Activated CD4-positive, alpha-beta T cell treated with anti-CD3 and anti-CD28 coated beads, Interleukin-2, amount 10 ng/mL, durations not matched to agents 7 days and 5 days (primary cell): Measurements from ENCODE around the gene ATG4B. TPM values are rescaled to one million over a fixed set of nuclear protein-coding genes. Genes with fewer than 3 reads are reported as not detected.
A peak's percentile ranks its signal among the peaks of the same experiment; 100 is the strongest.
"Not testable (repeated sequence)": the region's sequence is repeated elsewhere in the genome, so short reads cannot be mapped to it uniquely, and the experiment has no call there.

Experiments used
- CTCF ChIA-PET: fragments of 350-600 bp; sonication (Branson Sonifier 250); formaldehyde crosslinking; loops from one replicate; lab custom pipeline; 2021; ENCODE audit warnings: antibody characterized with exemption; lab: Charles Lee
- POLR2A ChIA-PET: fragments of 350-600 bp; sonication (Branson Sonifier 250); formaldehyde crosslinking; loops from one replicate; lab custom pipeline; 2021; ENCODE audit warnings: antibody characterized with exemption; lab: Charles Lee
- DNase-seq: peaks from one replicate; pipeline ENCODE4 v3.0.0-alpha.2; 2020
- H3K27ac Mint-ChIP-seq: one replicate; pipeline ENCODE4 v1.8.0; 2021; ENCODE audit warnings: mild to moderate bottlenecking, moderate library complexity, mixed read lengths
- H3K27me3 Mint-ChIP-seq: one replicate; pipeline ENCODE4 v1.8.0; 2021; ENCODE audit warnings: mixed read lengths
- H3K36me3 Mint-ChIP-seq: one replicate; pipeline ENCODE4 v1.8.0; 2021; ENCODE audit warnings: low read depth, mixed read lengths
- H3K4me1 Mint-ChIP-seq: one replicate; pipeline ENCODE4 v1.8.0; 2021; ENCODE audit warnings: mixed read lengths
- H3K4me3 Mint-ChIP-seq: one replicate; pipeline ENCODE4 v1.8.0; 2021; ENCODE audit warnings: mild to moderate bottlenecking, moderate library complexity, mixed read lengths
- H3K9me3 Mint-ChIP-seq: one replicate; pipeline ENCODE4 v1.8.0; 2021; ENCODE audit warnings: mixed read lengths
- total RNA-seq, 2 experiments: library from RNA; stranded (reverse); gene quantifications; one replicate each; pipeline ENCODE4 v1.2.3, GENCODE V29; 2021

Gene ATG4B
- total RNA-seq = 10 to 100 TPM; 75.0 to 88.3 TPM

DNA sequence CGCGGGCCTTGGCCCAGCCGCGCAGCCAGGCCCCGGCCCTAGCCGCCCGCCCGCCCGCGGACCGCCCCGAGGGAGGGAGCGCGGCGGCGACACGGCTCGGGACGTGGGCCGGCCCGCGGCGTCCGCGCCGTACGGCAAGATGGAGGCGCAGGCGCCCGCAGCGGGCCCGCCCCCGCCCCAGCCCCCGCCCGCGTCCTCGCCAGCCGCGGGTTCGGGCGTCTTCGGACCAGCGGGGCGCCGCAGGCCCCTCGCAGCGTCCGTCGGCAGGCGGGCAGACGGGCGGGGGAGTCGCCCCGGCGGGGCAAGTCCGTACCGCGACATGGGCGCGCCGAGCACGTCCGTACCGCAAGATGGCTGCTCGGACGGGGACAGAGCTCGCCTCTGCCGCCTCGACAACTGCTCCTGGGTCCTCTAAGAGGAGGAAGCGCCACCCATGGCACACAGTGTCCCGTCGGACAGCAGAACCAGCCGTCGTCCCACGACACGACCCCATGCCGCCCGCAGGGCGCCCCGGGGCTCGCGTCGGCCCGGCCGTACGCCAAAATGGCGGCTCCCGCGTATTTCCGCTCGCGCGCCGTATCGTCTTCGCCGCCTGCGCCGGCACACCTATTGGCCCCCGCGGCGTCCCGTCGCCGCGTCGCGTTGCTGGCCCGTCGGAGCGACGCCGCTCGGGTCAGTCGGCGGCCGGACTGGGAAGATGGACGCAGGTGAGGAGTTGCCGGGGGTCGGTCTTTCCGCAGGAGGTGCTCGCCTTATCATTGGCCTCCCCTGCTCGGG is at the start of gene ATG4B, which contains the start of gene THAP4:
Gene ATG4B, plus strand, starts transcription at position 676 of the 777 bp plus-strand sequence. Its CDS starts 22 bp downstream, at position 698.
Gene THAP4, minus strand, starts transcription at position 141 of the 777 bp plus-strand sequence. CDS start 141 bp downstream, outside the sequence.
- Mint-ChIP-seq H3K36me3 (peaks cover 35% of the 10 kb centered on the region), H3K27ac (peak within 1 kb of the TSS; percentile 98), H3K4me3 (peak within 1 kb of the TSS; percentile 95), H3K9me3 (peaks cover 5% of the 10 kb centered on the region), H3K27me3 (no peaks in the 10 kb centered on the region), H3K4me1 (peaks cover 49% of the 10 kb centered on the region)
- POLR2A ChIA-PET = no interaction called here
- DNase-seq = peak; percentile 79
- CTCF ChIA-PET = interaction anchor here (0.5 to 2.4 kb wide), 6 partner anchors 11 to 341 kb away, joined by 3 to 7 read pairs (median 4); no protein-coding TSS in a partner anchor

GRCh38 chr2:241589863-241590262 is 47.6 kb upstream of the ATG4B start:
- H3K27ac Mint-ChIP-seq, H3K4me3 Mint-ChIP-seq, DNase-seq, POLR2A ChIA-PET, H3K4me1 Mint-ChIP-seq, H3K27me3 Mint-ChIP-seq: not testable (repeated sequence)
- Mint-ChIP-seq H3K9me3 (peaks cover 26% of the 10 kb centered on the region), H3K36me3 (peaks cover 41% of the 10 kb centered on the region)
- CTCF ChIA-PET = interaction anchor here (0.7 kb wide), 1 partner anchor 38 kb away, joined by 3 read pairs; no protein-coding TSS in a partner anchor

- Mint-ChIP-seq H3K36me3 (peaks cover 33% of the 10 kb centered on the region), H3K9me3 (peaks cover 19% of the 10 kb centered on the region)
- H3K4me1 Mint-ChIP-seq, H3K4me3 Mint-ChIP-seq, H3K27me3 Mint-ChIP-seq, H3K27ac Mint-ChIP-seq, POLR2A ChIA-PET, DNase-seq: not testable (repeated sequence)
- CTCF ChIA-PET = interaction anchor here (0.6 to 1.4 kb wide), 3 partner anchors 37 to 712 kb away, joined by 3 to 4 read pairs (median 3); no protein-coding TSS in a partner anchor
These were observed 46.7 kb upstream of the ATG4B start for GRCh38 chr2:241590496-241591455.

DNA sequence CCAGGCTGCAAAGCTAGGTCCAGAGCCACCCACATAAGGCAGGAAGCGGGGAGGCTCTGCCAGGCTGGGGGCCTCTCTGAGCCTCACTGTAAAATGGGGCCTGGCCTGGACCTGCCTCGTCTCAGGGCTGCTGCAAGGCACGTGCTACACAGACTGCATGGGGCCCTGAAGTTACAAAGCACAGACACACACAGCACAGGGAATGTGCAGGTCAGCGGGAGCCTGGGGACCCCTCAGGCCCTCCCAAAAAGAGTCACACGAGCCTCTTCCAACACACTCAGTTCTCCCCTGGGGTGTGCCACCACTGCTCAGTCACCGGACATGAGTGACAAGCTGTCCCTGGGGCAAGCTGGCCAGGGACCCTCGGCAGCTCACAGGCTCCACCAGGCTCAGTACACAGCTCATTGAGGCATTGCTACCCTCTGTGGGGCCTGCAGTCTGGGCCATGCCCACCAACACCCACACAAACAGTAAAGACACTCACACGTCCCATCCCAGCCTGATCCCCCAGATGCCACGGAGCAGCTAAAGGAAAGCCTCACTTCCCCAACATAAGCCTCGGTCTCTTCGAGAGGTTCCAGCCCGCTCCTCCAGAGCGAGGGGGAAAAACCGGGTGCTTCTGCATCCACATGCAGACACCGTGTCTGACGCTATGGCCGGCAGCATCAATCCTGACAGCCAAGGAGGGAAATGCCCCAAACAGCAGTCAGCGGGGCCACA is 45.2 kb upstream of the ATG4B start:
- Mint-ChIP-seq H3K4me3 (no peak overlapping the region), H3K27me3 (no peaks in the 10 kb centered on the region), H3K9me3 (peaks cover 10% of the 10 kb centered on the region), H3K36me3 (peaks cover 22% of the 10 kb centered on the region), H3K4me1 (no peaks in the 10 kb centered on the region), H3K27ac (no peak overlapping the region)
- DNase-seq = no peak
- ChIA-PET POLR2A (no interaction called here), CTCF (interaction anchor here (0.6 to 1.4 kb wide), 2 partner anchors 11 to 45 kb away, joined by 3 read pairs; no protein-coding TSS in a partner anchor)

- Mint-ChIP-seq H3K27me3 (no peaks in the 10 kb centered on the region), H3K9me3 (peaks cover 5% of the 10 kb centered on the region), H3K4me1 (no peaks in the 10 kb centered on the region), H3K4me3 (no peak overlapping the region), H3K36me3 (peaks cover 16% of the 10 kb centered on the region), H3K27ac (no peak overlapping the region)
- CTCF ChIA-PET = no interaction called here
- no peak for DNase-seq
- POLR2A ChIA-PET = no interaction called here
These were observed 44.2 kb upstream of the ATG4B start for GRCh38 chr2:241593271-241593670.

- DNase-seq = peak; percentile 35
- ChIA-PET CTCF (interaction anchor here (0.6 to 1.8 kb wide), 5 partner anchors 10 to 338 kb away, joined by 3 to 7 read pairs (median 3); no protein-coding TSS in a partner anchor), POLR2A (interaction anchor here (0.5 kb wide), 1 partner anchor 91 kb away, joined by 3 read pairs; the partner anchor contains the start of gene DTYMK)
- Mint-ChIP-seq H3K27ac (no peak overlapping the region), H3K4me3 (no peak overlapping the region), H3K36me3 (peaks cover 14% of the 10 kb centered on the region), H3K9me3 (no peaks in the 10 kb centered on the region), H3K4me1 (no peaks in the 10 kb centered on the region), H3K27me3 (no peaks in the 10 kb centered on the region)
These were observed 41.8 kb upstream of the ATG4B start for GRCh38 chr2:241595600-241596140.

- ChIA-PET POLR2A (no interaction called here), CTCF (interaction anchor here (0.5 to 1.4 kb wide), 2 partner anchors 13 to 1572 kb away, joined by 3 to 4 read pairs; no protein-coding TSS in a partner anchor)
- Mint-ChIP-seq H3K4me3 (no peak overlapping the region), H3K4me1 (no peaks in the 10 kb centered on the region), H3K36me3 (peaks cover 19% of the 10 kb centered on the region), H3K27me3 (no peaks in the 10 kb centered on the region), H3K9me3 (no peaks in the 10 kb centered on the region), H3K27ac (no peak overlapping the region)
- DNase-seq = no peak
These were observed 39.9 kb upstream of the ATG4B start for GRCh38 chr2:241597561-241597960.

DNA sequence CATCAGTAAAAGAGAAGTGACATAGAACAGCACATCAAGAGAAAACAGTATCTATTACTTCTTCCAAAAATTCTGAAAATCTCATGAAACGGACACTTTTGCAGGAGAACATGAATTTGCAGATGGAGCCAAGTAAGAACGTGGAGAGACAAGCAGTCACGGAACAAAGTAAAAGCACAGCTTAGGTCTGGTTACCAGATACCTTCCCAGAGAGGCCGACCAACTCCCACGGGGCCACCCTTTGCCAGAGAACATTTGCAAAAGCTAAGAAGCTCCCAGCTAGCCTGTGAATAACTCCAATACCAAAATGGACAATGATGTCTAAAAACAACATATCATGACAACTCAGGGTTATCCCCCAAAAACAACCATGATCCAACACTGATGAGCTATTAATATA is 39.4 kb upstream of the ATG4B start:
- no peak for DNase-seq
- peaks cover 19% of the 10 kb centered on the region for H3K36me3 Mint-ChIP-seq
- H3K4me1 Mint-ChIP-seq = no peaks in the 10 kb centered on the region
- no peak overlapping the region for H3K4me3 Mint-ChIP-seq
- H3K9me3 Mint-ChIP-seq = no peaks in the 10 kb centered on the region
- ChIA-PET CTCF (interaction anchor here (0.7 to 1.4 kb wide), 3 partner anchors 12 to 151 kb away, joined by 3 to 4 read pairs (median 3); no protein-coding TSS in a partner anchor), POLR2A (no interaction called here)
- H3K27me3 Mint-ChIP-seq = no peaks in the 10 kb centered on the region
- no peak overlapping the region for H3K27ac Mint-ChIP-seq

GRCh38 chr2:241598487-241598886 is 39.0 kb upstream of the ATG4B start:
- Mint-ChIP-seq H3K9me3 (no peaks in the 10 kb centered on the region), H3K36me3 (peaks cover 19% of the 10 kb centered on the region), H3K27ac (no peak overlapping the region)

GRCh38 chr2:241599615-241600014 is 37.9 kb upstream of the ATG4B start:
- ChIA-PET POLR2A (no interaction called here), CTCF (no interaction called here)
- H3K9me3 Mint-ChIP-seq = no peaks in the 10 kb centered on the region
- no peak overlapping the region for H3K27ac Mint-ChIP-seq
- H3K27me3 Mint-ChIP-seq = no peaks in the 10 kb centered on the region
- peaks cover 14% of the 10 kb centered on the region for H3K36me3 Mint-ChIP-seq
- DNase-seq = no peak
- no peak overlapping the region for H3K4me3 Mint-ChIP-seq
- H3K4me1 Mint-ChIP-seq = no peaks in the 10 kb centered on the region

More at GRCh38 chr2:241598487-241598886, 39.0 kb upstream of the ATG4B start:
- ChIA-PET CTCF (interaction anchor here (0.7 to 1.4 kb wide), 4 partner anchors 11 to 152 kb away, joined by 3 to 4 read pairs (median 4); no protein-coding TSS in a partner anchor), POLR2A (no interaction called here)
- Mint-ChIP-seq H3K27me3 (no peaks in the 10 kb centered on the region), H3K4me1 (no peaks in the 10 kb centered on the region), H3K4me3 (no peak overlapping the region)
- no peak for DNase-seq

DNA sequence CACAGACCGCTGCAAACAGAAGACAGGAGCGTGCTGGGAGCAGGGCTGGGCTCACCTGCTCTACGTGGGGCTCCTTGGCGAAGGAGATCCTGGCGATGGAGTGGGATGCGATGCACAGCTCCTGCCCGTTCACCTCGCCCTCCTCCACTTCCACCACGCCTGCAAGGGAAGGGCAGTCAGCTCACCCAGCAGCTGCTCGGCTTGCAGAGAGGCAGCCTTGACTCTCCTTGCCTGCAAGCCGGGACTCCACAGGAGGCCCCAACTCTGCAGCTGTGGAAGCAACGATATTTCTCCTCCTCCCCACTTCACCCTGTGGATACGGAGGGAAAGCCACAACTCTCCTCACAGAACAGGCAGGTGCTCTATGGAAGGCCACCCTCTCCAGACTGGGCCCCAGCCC is 35.7 kb upstream of the ATG4B start:
- no peaks in the 10 kb centered on the region for H3K9me3 Mint-ChIP-seq
- POLR2A ChIA-PET = no interaction called here
- H3K4me1 Mint-ChIP-seq = no peaks in the 10 kb centered on the region

More for the DNA sequence above, 35.7 kb upstream of the ATG4B start:
- Mint-ChIP-seq H3K27me3 (no peaks in the 10 kb centered on the region), H3K27ac (no peak overlapping the region), H3K36me3 (peaks cover 14% of the 10 kb centered on the region), H3K4me3 (no peak overlapping the region)
- no peak for DNase-seq
- CTCF ChIA-PET = no interaction called here
